HL-60 (cell line): ENCODE data around the gene SLC34A2.

Experiments used
- DNase-seq, 2 experiments: peaks; one replicate each; pipeline ENCODE4 v3.0.0-alpha.2; 2010 to 2020; ENCODE audit warnings: low read depth in 1 of 2, low spot score in 1 of 2
- H3K27ac ChIP-seq: fragments of 250-450 bp; sonication (Bioruptor Pico); replicated peaks from 2 replicates; pipeline ENCODE4 v1.5.1; 2020; ENCODE audit warnings: mild to moderate bottlenecking, moderate library complexity
- H3K27me3 ChIP-seq: fragments of 250-450 bp; sonication (Bioruptor Pico); 2 replicates; pipeline ENCODE4 v1.5.1; 2021; ENCODE audit warnings: mild to moderate bottlenecking, moderate library complexity; ENCODE audit not compliant: insufficient read depth, poor library complexity, severe bottlenecking
- H3K4me3 ChIP-seq: replicated peaks from 2 replicates; pipeline ENCODE4 v1.5.1; 2011; ENCODE audit warnings: mild to moderate bottlenecking, control low read depth, low read length; ENCODE audit not compliant: insufficient read depth
- CTCF ChIP-seq: IDR thresholded peaks from one replicate; pipeline ENCODE4 v1.5.1; 2011; ENCODE audit warnings: low read length, control low read depth, inconsistent platforms; ENCODE audit not compliant: insufficient read depth
- GABPA ChIP-seq: IDR thresholded peaks from 2 replicates; pipeline ENCODE4 v1.6.1; 2012; ENCODE audit warnings: low read depth
- POLR2AphosphoS5 ChIP-seq: IDR thresholded peaks from 2 replicates; pipeline ENCODE4 v1.6.1; 2012; ENCODE audit warnings: low read depth
- REST ChIP-seq: IDR thresholded peaks from 2 replicates; pipeline ENCODE4 v1.6.1; 2012; ENCODE audit warnings: low read depth; ENCODE audit not compliant: insufficient replicate concordance
- SPI1 ChIP-seq: IDR thresholded peaks from 2 replicates; pipeline ENCODE4 v1.6.1; 2012; ENCODE audit warnings: low read depth, mild to moderate bottlenecking, borderline replicate concordance

The SLC34A2 gene

GRCh38 chr4:25670991-25671390, 15.3 kb downstream of the SLC34A2 start:
- TF ChIP-seq CTCF: no peak
- TF ChIP-seq POLR2AphosphoS5: no peak
- TF ChIP-seq GABPA: no peak
- no peak for TF ChIP-seq SPI1
- no peak for TF ChIP-seq REST

GRCh38 chr4:25672756-25673155, 17.1 kb downstream of the SLC34A2 start:
- Histone ChIP-seq H3K4me3 (no peak overlapping the region), H3K27ac (no peak overlapping the region), H3K27me3 (no peaks in the 10 kb centered on the region)
- no peak for DNase-seq
- no peak for TF ChIP-seq REST
- TF ChIP-seq SPI1: no peak
- no peak for TF ChIP-seq POLR2AphosphoS5
- no peak for TF ChIP-seq CTCF
- TF ChIP-seq GABPA: no peak

More at GRCh38 chr4:25670991-25671390, 15.3 kb downstream of the SLC34A2 start:
- H3K27me3 ChIP-seq: no peaks in the 10 kb centered on the region
- no peak for DNase-seq
- H3K4me3 ChIP-seq: no peak overlapping the region
- no peak overlapping the region for H3K27ac ChIP-seq

GRCh38 chr4:25674386-25674785, 18.7 kb downstream of the SLC34A2 start:
- no peak for TF ChIP-seq POLR2AphosphoS5
- TF ChIP-seq REST: no peak
- TF ChIP-seq CTCF: no peak
- TF ChIP-seq GABPA: no peak
- no peak for TF ChIP-seq SPI1
- Histone ChIP-seq H3K27me3 (no peaks in the 10 kb centered on the region), H3K27ac (no peak overlapping the region), H3K4me3 (no peak overlapping the region)
- DNase-seq: no peak
